Prostate gland (tissue), 2 donors: ENCODE measurements around the gene ADAMTS10. TPM values are rescaled to one million over a fixed set of nuclear protein-coding genes. Genes with fewer than 3 reads are reported as not detected.

ENCODE experiments used
- total RNA-seq, 2 donors: library from RNA; depleted of rRNA; stranded (reverse); fragments of >200 nt; gene quantifications; one replicate each; pipeline ENCODE4 v1.1.0, GENCODE V29; 2016

Gene ADAMTS10
- total RNA-seq, 2 donors from 2014 or later: 9.7 to 48.1 TPM

Other genes starting within 250 kb of the ADAMTS10 start
- gene ANGPTL4, start 246.6 kb downstream of the ADAMTS10 start, total RNA-seq: 10 to 100 TPM; 25.7 to 26.4 TPM
- gene RAB11B, start 220.4 kb downstream of the ADAMTS10 start, total RNA-seq: 100 to 1,000 TPM in 1 of 2 donors, 10 to 100 TPM in 1; 60.7 to 103 TPM
- gene MARCHF2, start 197.4 kb downstream of the ADAMTS10 start, total RNA-seq: 100 to 1,000 TPM; 119 to 163 TPM
- gene HNRNPM, start 165.7 kb downstream of the ADAMTS10 start, total RNA-seq: 100 to 1,000 TPM; 111 to 147 TPM
- 1 to 10 TPM; 2.4 to 5.3 TPM for gene PRAM1, start 108.1 kb downstream of the ADAMTS10 start, total RNA-seq
- gene ZNF414, start 96.5 kb downstream of the ADAMTS10 start, total RNA-seq: 10 to 100 TPM; 24.4 to 59.5 TPM
- 1 to 10 TPM; 6.1 to 9.4 TPM for gene MYO1F, start 33.3 kb downstream of the ADAMTS10 start, total RNA-seq
- not detected for gene NFILZ, start 19.9 kb upstream of the ADAMTS10 start, total RNA-seq
- 10 to 100 TPM in 1 of 2 donors, not detected in 1; 10.2 TPM for gene ACTL9, start 88.1 kb upstream of the ADAMTS10 start, total RNA-seq
- gene OR2Z1, start 110.9 kb upstream of the ADAMTS10 start, total RNA-seq: not detected
- 10 to 100 TPM; 28.6 to 45.2 TPM for gene ZNF558, start 221.6 kb upstream of the ADAMTS10 start, total RNA-seq
- gene MBD3L1, start 221.7 kb upstream of the ADAMTS10 start, total RNA-seq: not detected